Choroid plexus epithelial cell (primary cell): ENCODE results near the gene CTSA.

Source experiments
- DNase-seq: peaks from one replicate; pipeline ENCODE4 v3.0.0-alpha.2; 2010; ENCODE audit warnings: low read depth
- H3K4me3 ChIP-seq: 2 replicates; pipeline ENCODE4 v1.5.1; 2011; ENCODE audit warnings: low read depth, mild to moderate bottlenecking, control low read depth, low read length, moderate library complexity
- TF ChIP-seq, protein P1 (sequence below): conservative IDR thresholded peaks from 2 replicates; pipeline ENCODE4 v1.5.1; 2011; ENCODE audit warnings: low read depth, mild to moderate bottlenecking, control low read depth, inconsistent platforms, low read length, moderate library complexity

The CTSA gene

DNA sequence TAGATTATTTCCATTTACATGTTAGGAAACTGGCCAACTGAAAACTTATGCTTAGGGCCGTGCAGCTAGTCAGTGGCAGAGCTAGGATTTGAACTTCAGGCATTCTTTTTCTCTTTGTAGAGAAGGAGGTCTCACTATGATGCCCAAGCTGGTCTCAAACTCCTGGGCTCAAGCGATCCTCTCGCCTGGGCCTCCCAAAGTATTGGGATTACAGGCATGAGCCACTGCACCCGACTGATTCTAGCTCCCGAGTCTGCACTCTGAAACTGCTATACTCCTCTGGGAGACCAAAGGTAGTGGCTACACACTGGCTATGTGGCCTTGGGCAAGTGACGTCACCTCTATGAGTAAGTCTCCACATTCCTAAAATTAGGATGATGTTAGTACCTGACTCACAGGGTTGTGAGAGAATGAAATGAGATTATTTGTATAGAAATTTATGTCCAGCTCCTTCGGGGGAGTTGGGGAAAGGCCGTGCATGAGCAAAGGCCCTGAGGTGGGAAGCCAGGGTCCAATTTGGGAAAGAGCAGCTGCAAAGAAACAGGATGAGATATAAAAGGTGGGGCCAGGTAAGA is 14.5 kb downstream of the CTSA start:
- H3K4me3 ChIP-seq = no peak overlapping the region
- DNase-seq = no peak

DNA sequence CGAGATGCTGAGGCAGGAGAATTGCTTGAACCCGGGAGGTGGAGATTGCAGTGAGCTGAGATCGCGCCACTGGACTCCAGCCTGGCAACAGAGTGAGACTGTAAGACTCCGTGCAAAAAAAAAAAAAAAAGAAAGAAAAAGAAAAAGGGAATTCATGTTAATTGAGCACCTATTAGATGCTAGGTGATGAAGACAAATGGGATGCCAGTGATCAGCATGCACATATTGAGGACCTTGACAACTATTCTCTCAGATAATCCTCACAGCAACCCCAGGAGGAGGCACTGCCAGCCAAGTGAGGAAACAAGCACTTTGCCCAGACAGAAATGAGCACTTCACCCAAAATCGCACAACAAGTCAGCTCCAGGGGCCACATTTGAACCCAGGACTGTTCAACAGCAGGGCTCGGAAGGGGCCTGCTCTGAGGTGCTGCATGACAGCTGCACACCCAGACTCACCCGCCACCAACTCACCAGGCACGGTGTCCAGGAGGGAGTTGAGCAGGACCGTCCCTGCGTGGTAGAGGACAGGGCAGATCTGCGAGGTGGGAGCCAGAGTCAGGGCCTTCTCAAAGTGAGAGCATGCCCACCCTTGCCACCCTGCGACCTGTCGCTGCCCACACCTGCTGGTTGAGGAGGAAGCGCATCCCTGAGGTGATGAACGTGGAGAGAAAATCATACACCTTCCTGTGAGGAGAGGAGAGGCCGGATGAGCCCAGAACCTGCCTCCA is 16.2 kb downstream of the CTSA start:
- DNase-seq = no peak
- H3K4me3 ChIP-seq = no peak overlapping the region
- TF ChIP-seq, protein P1, sequence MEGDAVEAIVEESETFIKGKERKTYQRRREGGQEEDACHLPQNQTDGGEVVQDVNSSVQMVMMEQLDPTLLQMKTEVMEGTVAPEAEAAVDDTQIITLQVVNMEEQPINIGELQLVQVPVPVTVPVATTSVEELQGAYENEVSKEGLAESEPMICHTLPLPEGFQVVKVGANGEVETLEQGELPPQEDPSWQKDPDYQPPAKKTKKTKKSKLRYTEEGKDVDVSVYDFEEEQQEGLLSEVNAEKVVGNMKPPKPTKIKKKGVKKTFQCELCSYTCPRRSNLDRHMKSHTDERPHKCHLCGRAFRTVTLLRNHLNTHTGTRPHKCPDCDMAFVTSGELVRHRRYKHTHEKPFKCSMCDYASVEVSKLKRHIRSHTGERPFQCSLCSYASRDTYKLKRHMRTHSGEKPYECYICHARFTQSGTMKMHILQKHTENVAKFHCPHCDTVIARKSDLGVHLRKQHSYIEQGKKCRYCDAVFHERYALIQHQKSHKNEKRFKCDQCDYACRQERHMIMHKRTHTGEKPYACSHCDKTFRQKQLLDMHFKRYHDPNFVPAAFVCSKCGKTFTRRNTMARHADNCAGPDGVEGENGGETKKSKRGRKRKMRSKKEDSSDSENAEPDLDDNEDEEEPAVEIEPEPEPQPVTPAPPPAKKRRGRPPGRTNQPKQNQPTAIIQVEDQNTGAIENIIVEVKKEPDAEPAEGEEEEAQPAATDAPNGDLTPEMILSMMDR = no peak

More for the DNA sequence above, 14.5 kb downstream of the CTSA start:
- TF ChIP-seq, protein P1 = no peak

DNA sequence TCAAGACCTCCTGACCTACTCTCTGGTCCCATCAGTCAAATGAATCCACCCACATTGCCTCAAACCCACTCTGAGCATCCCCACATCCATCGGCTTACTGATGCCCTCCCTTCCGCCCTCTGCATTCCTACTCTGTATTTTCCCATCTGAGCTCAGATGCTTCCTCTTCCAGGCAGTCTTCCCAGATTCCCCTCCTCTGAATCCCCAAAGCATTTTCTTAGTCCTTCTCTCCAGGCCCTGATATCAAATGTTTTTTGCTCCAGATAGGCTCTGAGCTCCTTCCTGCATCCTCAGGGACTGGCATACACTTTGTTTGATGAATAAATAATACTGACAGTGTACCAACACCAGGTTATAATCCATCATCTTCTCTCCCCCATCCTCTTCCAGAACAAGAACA is 16.9 kb downstream of the CTSA start:
- no peak for DNase-seq
- no peak overlapping the region for H3K4me3 ChIP-seq
- TF ChIP-seq, protein P1 = no peak

DNA sequence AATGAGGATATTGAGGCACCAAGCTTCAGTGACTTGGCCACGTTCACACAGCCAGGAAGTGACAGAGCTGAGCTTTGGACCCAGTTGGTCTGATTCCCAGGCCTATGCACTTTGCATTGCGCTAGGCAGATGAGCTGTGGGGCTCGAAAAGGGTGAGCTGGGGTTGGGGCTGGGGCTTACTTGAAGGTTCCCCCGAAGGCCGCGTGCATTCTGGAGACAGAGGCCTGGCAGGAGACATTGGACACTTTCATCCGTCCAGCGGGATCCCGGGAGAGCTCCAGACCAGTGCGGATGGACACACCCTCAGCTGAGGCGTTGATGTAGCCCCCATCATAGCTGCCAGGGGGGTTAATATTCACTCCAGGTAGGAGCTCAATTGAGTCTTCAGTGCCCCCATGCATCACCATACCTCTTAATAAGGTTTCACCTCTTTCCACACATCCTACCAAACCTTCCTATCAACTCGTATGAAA is 18.2 kb downstream of the CTSA start:
- TF ChIP-seq, protein P1 = no peak
- DNase-seq = no peak
- peak overlapping the region; percentile 39 for H3K4me3 ChIP-seq

DNA sequence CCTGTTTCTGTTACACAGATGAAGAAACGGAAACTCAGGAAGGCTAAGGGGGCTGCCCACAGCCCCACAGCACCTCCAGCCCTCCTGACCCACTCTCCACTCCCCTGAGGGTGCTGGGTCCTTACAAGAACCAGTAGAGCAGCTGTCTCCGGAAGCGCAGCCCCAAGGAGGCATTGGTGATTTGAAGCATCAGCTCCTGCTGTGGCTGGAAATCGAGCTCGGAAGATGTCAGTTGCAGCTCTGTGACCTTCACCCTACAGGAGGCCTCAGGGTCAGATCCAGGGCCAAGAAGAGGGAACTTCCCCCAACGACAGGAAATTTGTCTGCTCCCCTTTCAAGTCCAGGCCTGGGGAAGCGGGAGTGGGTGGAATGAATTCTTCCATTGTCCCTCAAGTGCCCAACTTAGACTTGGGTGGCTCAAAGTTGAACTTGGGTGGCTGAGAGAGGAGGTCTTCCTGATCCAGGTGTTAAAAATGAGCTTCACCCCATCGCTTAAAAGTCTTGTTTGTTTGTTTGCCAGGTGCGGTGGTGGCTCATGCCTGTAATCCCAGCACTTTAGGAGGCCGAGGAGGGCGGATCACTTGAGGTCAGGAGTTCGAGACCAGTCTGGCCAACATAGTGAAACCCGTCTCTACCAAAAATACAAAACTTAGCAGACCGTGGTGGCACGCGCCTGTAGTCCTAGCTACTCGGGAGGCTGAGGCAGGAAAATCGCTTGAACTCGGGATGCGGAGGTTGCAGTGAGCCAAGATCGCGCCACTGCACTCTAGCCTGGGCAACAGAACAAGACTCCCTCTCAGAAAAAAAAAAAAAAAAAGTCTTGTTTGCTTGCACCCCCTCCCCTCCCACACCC is 18.9 kb downstream of the CTSA start:
- DNase-seq = no peak
- H3K4me3 ChIP-seq = peak overlapping the region; percentile 47
- TF ChIP-seq, protein P1 = no peak

DNA sequence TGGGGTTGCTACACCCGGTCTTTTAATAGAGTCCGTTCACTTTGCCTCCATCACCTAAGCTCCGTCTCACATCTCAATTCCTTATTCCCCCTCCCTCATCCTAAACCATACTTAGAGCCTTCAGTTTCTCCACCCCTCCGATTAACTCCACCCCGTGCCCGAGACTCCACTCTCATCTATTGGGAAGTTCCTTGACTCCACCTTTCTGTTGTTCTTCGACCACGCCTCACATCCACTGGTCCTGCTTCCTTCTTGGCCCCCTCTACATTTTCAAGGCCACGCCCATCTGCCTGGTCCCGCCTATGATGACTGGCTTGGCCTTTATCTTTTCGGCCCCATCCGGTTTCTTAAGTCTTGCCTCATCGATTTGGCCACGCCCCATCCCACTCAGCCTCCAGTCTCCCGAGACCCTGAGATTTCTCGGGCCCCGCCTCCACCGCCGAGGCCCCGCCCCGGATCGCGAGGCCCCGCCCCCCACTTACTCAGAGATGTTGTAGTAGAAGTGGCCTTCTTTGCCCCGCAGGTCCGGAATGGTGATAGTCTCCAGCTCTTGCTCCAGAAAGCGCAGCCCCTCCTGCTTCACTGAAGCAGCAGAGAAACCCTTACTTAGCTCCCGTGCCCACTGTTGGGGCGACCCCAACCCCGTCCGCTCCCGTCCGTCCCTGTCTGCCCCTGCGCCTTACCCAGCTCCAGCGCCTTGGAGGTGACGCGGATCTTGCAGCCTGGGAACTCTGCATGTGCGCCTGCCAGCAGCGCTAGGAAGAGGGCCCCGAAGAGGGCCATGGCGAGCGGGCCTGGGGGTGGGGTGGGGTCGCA is 19.7 kb downstream of the CTSA start:
- TF ChIP-seq, protein P1 = no peak

More for the DNA sequence above, 19.7 kb downstream of the CTSA start:
- DNase-seq = peak; percentile 100
- H3K4me3 ChIP-seq = peak overlapping the region; percentile 80
